HCT116 (cell line): ENCODE measurements around the gene GAB2. TPM values are rescaled to one million over a fixed set of nuclear protein-coding genes. Genes with fewer than 3 reads are reported as not detected.

ENCODE experiments used
- ATAC-seq: fragments of 200-7000 bp; cut with Tn5 transposase; 2 replicates; pipeline ENCODE4 v1.9.1; 2020; ENCODE audit warnings: mild to moderate bottlenecking, moderate library complexity
- BruUV-seq: library from RNA; stranded (reverse); fragments of 400-500 nt; replicated peaks from 2 replicates; lab custom pipeline; 2021; lab: Mats Ljungman, UMichigan
- CTCF ChIA-PET: fragments of 300-600 bp; sonication (Branson Sonifier 250); formaldehyde crosslinking; loops from one replicate; lab custom pipeline; 2021; ENCODE audit warnings: antibody characterized with exemption; lab: Charles Lee
- POLR2A ChIA-PET: fragments of 300-600, 350-600 bp; sonication (Branson Sonifier 250); formaldehyde crosslinking; loops from one replicate; lab custom pipeline; 2021; ENCODE audit warnings: antibody characterized with exemption; lab: Charles Lee
- RAD21 ChIA-PET, 2 experiments: fragments of 300-600 bp; sonication (Branson Sonifier 250); formaldehyde crosslinking; loops; one replicate each; lab custom pipeline; 2023; ENCODE audit warnings: low total read pairs in 2 of 2; ENCODE audit not compliant: uncharacterized antibody in 2 of 2, unreplicated experiment in 2 of 2, low non-redundant PET in 1 of 2; lab: Charles Lee
- DNase-seq: peaks from one replicate; pipeline ENCODE4 v3.0.0-alpha.2; 2010; ENCODE audit warnings: low read depth, low spot score
- H2AFZ ChIP-seq: fragments of 200-600 bp; shearing (Covaris generic), sonication (generic); 2 replicates; pipeline ENCODE4 v1.6.1; 2017; ENCODE audit warnings: low read depth, mixed run types, mixed read lengths, antibody characterized with exemption, low read length; ENCODE audit not compliant: poor library complexity, severe bottlenecking
- H3K27ac ChIP-seq: 2 replicates; pipeline ENCODE4 v1.5.1; 2012; ENCODE audit warnings: low read depth, low read length
- H3K27me3 ChIP-seq: fragments of 200-600 bp; sonication (generic); 2 replicates; pipeline ENCODE4 v1.6.1; 2016; ENCODE audit warnings: mixed run types, low read length, mixed read lengths; ENCODE audit not compliant: insufficient read depth
- H3K36me3 ChIP-seq, 2 experiments: fragments of 200-500 bp in 1 of 2; fragments of 200-600 bp in 1 of 2; sonication (Bioruptor generic) in 1 of 2; sonication (generic) in 1 of 2; 2 replicates each; pipeline versions ENCODE4 v1.5.1 to v1.6.1; 2014 to 2016; ENCODE audit warnings: low read length in 2 of 2, inconsistent platforms in 1 of 2, mixed read lengths in 1 of 2, mixed run types in 1 of 2; ENCODE audit not compliant: insufficient read depth in 2 of 2, control insufficient read depth in 1 of 2
- H3K4me1 ChIP-seq, 2 experiments: fragments of 200-600 bp in 1 of 2; sonication (generic) in 1 of 2; 2 replicates each; pipeline versions ENCODE4 v1.5.1 to v1.6.1; 2012 to 2017; ENCODE audit warnings: low read length in 2 of 2, inconsistent platforms in 1 of 2, mild to moderate bottlenecking in 1 of 2, mixed read lengths in 1 of 2, mixed run types in 1 of 2, moderate library complexity in 1 of 2; ENCODE audit not compliant: insufficient read depth in 2 of 2, control insufficient read depth in 1 of 2
- H3K4me2 ChIP-seq: fragments of 200-600 bp; sonication (generic); 2 replicates; pipeline ENCODE4 v1.6.1; 2017; ENCODE audit warnings: mixed run types, low read length, mixed read lengths
- H3K4me3 ChIP-seq, 2 experiments: fragments of 200-600 bp in 1 of 2; sonication (generic) in 1 of 2; replicated peaks in 1 of 2; 2 replicates each; pipeline ENCODE4 v1.5.1; 2011 to 2016; ENCODE audit warnings: low read length in 2 of 2, control low read depth in 1 of 2, low read depth in 1 of 2, mild to moderate bottlenecking in 1 of 2, mixed read lengths in 1 of 2, mixed run types in 1 of 2
- H3K79me2 ChIP-seq: fragments of 200-600 bp; sonication (generic); 2 replicates; pipeline ENCODE4 v1.6.1; 2017; ENCODE audit warnings: mild to moderate bottlenecking, mixed run types, low read length, moderate library complexity, mixed read lengths; ENCODE audit not compliant: insufficient read depth
- H3K9ac ChIP-seq: fragments of 200-600 bp; sonication (generic); 2 replicates; pipeline ENCODE4 v1.6.1; 2016; ENCODE audit warnings: low read length, mixed read lengths
- H3K9me2 ChIP-seq: fragments of 200-600 bp; sonication (generic), shearing (Covaris generic); 2 replicates; pipeline ENCODE4 v1.6.1; 2017; ENCODE audit warnings: mixed run types, mild to moderate bottlenecking, moderate library complexity; ENCODE audit not compliant: insufficient read depth
- H3K9me3 ChIP-seq, 2 experiments: fragments of 200-500 bp in 1 of 2; fragments of 200-600 bp in 1 of 2; sonication (Bioruptor generic) in 1 of 2; sonication (generic) in 1 of 2; 2 replicates each; pipeline ENCODE4 v1.6.1; 2014 to 2017; ENCODE audit warnings: low read length in 2 of 2, mixed read lengths in 2 of 2, inconsistent platforms in 1 of 2, low read depth in 1 of 2, mild to moderate bottlenecking in 1 of 2, mixed run types in 1 of 2, moderate library complexity in 1 of 2; ENCODE audit not compliant: control insufficient read depth in 1 of 2, insufficient read depth in 1 of 2
- H4K20me1 ChIP-seq: fragments of 200-600 bp; sonication (generic), shearing (Covaris generic); 2 replicates; pipeline ENCODE4 v1.6.1; 2017; ENCODE audit warnings: mixed run types, mild to moderate bottlenecking, moderate library complexity; ENCODE audit not compliant: insufficient read depth
- CBX3 ChIP-seq: IDR thresholded peaks from 2 replicates; pipeline ENCODE4 v1.6.1; 2012; ENCODE audit warnings: low read depth
- CEBPB ChIP-seq: IDR thresholded peaks from 2 replicates; pipeline ENCODE4 v1.6.1; 2012; ENCODE audit warnings: low read depth
- EGR1 ChIP-seq: IDR thresholded peaks from 2 replicates; pipeline ENCODE4 v1.6.1; 2012; ENCODE audit warnings: low read depth
- ELF1 ChIP-seq: IDR thresholded peaks from 2 replicates; pipeline ENCODE4 v1.6.1; 2012; ENCODE audit warnings: low read depth, borderline replicate concordance
- EZH2 ChIP-seq: fragments of 200-600 bp; sonication (generic); IDR thresholded peaks from 2 replicates; pipeline ENCODE4 v1.6.1; 2017; ENCODE audit warnings: antibody characterized with exemption, mixed run types
- EZH2phosphoT487 ChIP-seq: fragments of 200-600 bp; IDR thresholded peaks from 2 replicates; pipeline ENCODE4 v1.6.1; 2018; ENCODE audit warnings: antibody characterized with exemption, borderline replicate concordance
- JUND ChIP-seq: IDR thresholded peaks from 2 replicates; pipeline ENCODE4 v1.6.1; 2012
- POLR2A ChIP-seq: IDR thresholded peaks from 2 replicates; pipeline ENCODE4 v1.7.0; 2011; ENCODE audit warnings: borderline replicate concordance; ENCODE audit not compliant: insufficient read depth, insufficient read length; ENCODE audit errors: extremely low read depth
- POLR2AphosphoS5 ChIP-seq: IDR thresholded peaks from 2 replicates; pipeline ENCODE4 v1.6.1; 2011; ENCODE audit warnings: mild to moderate bottlenecking, low read depth, low read length, moderate library complexity
- SIN3A ChIP-seq: IDR thresholded peaks from 2 replicates; pipeline ENCODE4 v1.6.1; 2012; ENCODE audit warnings: low read depth
- SRF ChIP-seq: IDR thresholded peaks from 2 replicates; pipeline ENCODE4 v1.6.1; 2012; ENCODE audit warnings: low read depth
- YY1 ChIP-seq: IDR thresholded peaks from 2 replicates; pipeline ENCODE4 v1.6.1; 2011; ENCODE audit warnings: low read length, low read depth, moderate library complexity, mild to moderate bottlenecking; ENCODE audit not compliant: insufficient replicate concordance; ENCODE audit errors: extremely low read depth
- ZFX ChIP-seq: fragments of 450-650 bp; IDR thresholded peaks from 2 replicates; pipeline ENCODE4 v1.6.1; 2017
- intact Hi-C: fragments of 100-400 bp; cut with micrococcal nuclease; formaldehyde crosslinking; loops from 2 replicates; pipeline ENCODE4 v1.10.0; 2022
- total RNA-seq: library from RNA; stranded (reverse); gene quantifications from one replicate; pipeline ENCODE4 v1.2.1, GENCODE V29; 2021; ENCODE audit not compliant: unreplicated experiment
- TF ChIP-seq, protein P1 (sequence below): IDR thresholded peaks from 2 replicates; pipeline ENCODE4 v1.6.1; 2012
- TF ChIP-seq, protein P2 (sequence below), 3 experiments: fragments of 200-600 bp in 1 of 3; sonication (generic) in 1 of 3; IDR thresholded peaks in 2 of 3; conservative IDR thresholded peaks in 1 of 3; 2 replicates each; pipeline ENCODE4 v1.5.1; 2012 to 2017; ENCODE audit warnings: low read depth in 2 of 3, low read length in 2 of 3, antibody characterized with exemption in 1 of 3, borderline replicate concordance in 1 of 3, control low read depth in 1 of 3, mild to moderate bottlenecking in 1 of 3, mixed read lengths in 1 of 3, mixed run types in 1 of 3, moderate library complexity in 1 of 3; ENCODE audit not compliant: insufficient read depth in 1 of 3
- TF ChIP-seq, protein P3 (sequence below): IDR thresholded peaks from 2 replicates; pipeline ENCODE4 v1.6.1; 2012
- TF ChIP-seq, protein P4 (sequence below): IDR thresholded peaks from 2 replicates; pipeline ENCODE4 v1.6.1; 2012; ENCODE audit warnings: low read depth

Gene GAB2
- total RNA-seq, 1 experiment from 2014 or later: 1.9 TPM

DNA sequence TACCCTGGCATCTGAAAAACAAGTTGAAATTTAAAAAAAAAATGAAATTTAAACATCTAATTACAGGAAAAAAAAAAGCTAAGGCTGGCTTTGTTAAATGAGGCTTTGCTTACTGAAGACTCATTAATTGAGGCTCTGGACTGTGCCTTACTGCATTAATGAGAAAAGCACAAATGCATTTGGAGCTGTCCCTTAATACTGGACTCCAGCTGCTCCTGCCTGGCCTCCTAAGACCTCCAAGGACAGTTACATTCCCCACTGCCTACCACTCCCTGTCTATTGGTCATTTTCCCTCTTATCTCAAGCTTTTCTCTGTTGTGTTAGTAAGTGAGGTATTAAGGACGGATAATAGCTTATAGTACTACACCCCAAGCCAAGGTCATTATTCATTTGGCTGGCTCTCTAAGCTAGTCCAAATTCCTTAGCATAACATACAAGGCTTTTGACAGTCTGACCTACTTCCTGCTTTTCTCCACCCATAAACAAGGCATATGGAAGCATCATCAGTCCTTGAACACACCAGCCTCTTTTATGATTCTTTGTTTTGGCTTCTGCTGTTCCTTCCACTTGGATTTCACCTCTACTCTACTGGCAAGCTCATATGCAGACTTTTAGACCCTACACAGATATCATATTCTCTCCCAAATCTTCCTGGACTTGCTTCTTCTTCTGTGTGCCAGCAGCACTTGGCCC lies 166.4 kb downstream of the GAB2 start:
- no peak for DNase-seq

DNA sequence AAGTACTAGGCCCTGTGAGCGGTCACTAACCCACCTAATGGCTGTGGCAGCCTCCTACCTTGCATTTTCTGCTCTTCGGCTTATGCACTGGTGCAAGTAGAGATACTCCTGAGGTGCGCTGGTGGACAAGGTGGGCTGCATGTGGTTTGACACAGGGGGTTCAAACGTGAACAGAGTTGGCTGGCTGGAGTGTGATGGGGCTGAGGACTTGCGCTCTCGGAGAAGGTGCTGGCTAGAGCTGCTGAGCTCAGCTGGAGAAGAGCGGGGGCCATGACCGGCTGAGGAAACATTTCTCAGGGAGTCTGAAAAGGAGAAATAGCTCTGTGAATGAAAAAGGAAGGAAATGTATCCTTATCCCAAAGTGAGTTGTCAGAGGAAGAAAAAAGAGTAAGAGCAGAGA lies 167.5 kb downstream of the GAB2 start:
- no TSS peak for BruUV-seq
- H3K9me3 ChIP-seq: no peaks in the 10 kb centered on the region
- RAD21 ChIA-PET: no interaction called here
- no peaks in the 10 kb centered on the region for H3K27me3 ChIP-seq
- H3K9ac ChIP-seq: no peak overlapping the region
- H3K4me1 ChIP-seq: peaks cover 0 to 4% of the 10 kb centered on the region in 2 experiments; a peak in 1 of 4 replicates
- POLR2A ChIA-PET: no interaction called here
- H2AFZ ChIP-seq: no peak overlapping the region
- no peaks in the 10 kb centered on the region for H3K79me2 ChIP-seq
- no peak overlapping the region for H3K4me3 ChIP-seq
- DNase-seq: no peak
- no peak for ATAC-seq
- no peaks in the 10 kb centered on the region for H4K20me1 ChIP-seq
- H3K36me3 ChIP-seq: no peaks in the 10 kb centered on the region
- no peak overlapping the region for H3K4me2 ChIP-seq
- intact Hi-C loops: no loop called here
- CTCF ChIA-PET: no interaction called here
- H3K27ac ChIP-seq: no peak overlapping the region
- H3K9me2 ChIP-seq: no peaks in the 10 kb centered on the region
- TF ChIP-seq EZH2 (no peak), ELF1 (no peak), CEBPB (no peak), CBX3 (no peak), POLR2A (no peak), EZH2phosphoT487 (no peak), EGR1 (no peak), POLR2AphosphoS5 (no peak), SRF (no peak), SIN3A (no peak), YY1 (no peak), JUND (no peak)
- TF ChIP-seq, protein P1, sequence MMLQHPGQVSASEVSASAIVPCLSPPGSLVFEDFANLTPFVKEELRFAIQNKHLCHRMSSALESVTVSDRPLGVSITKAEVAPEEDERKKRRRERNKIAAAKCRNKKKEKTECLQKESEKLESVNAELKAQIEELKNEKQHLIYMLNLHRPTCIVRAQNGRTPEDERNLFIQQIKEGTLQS: no peak
- TF ChIP-seq, protein P2, sequence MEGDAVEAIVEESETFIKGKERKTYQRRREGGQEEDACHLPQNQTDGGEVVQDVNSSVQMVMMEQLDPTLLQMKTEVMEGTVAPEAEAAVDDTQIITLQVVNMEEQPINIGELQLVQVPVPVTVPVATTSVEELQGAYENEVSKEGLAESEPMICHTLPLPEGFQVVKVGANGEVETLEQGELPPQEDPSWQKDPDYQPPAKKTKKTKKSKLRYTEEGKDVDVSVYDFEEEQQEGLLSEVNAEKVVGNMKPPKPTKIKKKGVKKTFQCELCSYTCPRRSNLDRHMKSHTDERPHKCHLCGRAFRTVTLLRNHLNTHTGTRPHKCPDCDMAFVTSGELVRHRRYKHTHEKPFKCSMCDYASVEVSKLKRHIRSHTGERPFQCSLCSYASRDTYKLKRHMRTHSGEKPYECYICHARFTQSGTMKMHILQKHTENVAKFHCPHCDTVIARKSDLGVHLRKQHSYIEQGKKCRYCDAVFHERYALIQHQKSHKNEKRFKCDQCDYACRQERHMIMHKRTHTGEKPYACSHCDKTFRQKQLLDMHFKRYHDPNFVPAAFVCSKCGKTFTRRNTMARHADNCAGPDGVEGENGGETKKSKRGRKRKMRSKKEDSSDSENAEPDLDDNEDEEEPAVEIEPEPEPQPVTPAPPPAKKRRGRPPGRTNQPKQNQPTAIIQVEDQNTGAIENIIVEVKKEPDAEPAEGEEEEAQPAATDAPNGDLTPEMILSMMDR (IDR thresholded peaks at IDR 0.05 in 2 of 3, conservative IDR thresholded peaks at IDR 0.05 in 1 of 3; ENCODE audit: borderline replicate concordance in 1 of 3, insufficient read depth in 1 of 3, low read depth in 2 of 3, low read length in 2 of 3): no peak
- TF ChIP-seq, protein P3, sequence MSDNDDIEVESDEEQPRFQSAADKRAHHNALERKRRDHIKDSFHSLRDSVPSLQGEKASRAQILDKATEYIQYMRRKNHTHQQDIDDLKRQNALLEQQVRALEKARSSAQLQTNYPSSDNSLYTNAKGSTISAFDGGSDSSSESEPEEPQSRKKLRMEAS: no peak
- TF ChIP-seq, protein P4, sequence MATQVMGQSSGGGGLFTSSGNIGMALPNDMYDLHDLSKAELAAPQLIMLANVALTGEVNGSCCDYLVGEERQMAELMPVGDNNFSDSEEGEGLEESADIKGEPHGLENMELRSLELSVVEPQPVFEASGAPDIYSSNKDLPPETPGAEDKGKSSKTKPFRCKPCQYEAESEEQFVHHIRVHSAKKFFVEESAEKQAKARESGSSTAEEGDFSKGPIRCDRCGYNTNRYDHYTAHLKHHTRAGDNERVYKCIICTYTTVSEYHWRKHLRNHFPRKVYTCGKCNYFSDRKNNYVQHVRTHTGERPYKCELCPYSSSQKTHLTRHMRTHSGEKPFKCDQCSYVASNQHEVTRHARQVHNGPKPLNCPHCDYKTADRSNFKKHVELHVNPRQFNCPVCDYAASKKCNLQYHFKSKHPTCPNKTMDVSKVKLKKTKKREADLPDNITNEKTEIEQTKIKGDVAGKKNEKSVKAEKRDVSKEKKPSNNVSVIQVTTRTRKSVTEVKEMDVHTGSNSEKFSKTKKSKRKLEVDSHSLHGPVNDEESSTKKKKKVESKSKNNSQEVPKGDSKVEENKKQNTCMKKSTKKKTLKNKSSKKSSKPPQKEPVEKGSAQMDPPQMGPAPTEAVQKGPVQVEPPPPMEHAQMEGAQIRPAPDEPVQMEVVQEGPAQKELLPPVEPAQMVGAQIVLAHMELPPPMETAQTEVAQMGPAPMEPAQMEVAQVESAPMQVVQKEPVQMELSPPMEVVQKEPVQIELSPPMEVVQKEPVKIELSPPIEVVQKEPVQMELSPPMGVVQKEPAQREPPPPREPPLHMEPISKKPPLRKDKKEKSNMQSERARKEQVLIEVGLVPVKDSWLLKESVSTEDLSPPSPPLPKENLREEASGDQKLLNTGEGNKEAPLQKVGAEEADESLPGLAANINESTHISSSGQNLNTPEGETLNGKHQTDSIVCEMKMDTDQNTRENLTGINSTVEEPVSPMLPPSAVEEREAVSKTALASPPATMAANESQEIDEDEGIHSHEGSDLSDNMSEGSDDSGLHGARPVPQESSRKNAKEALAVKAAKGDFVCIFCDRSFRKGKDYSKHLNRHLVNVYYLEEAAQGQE: no peak

More for the DNA sequence above, 166.4 kb downstream of the GAB2 start:
- RAD21 ChIA-PET: no interaction called here
- H3K27ac ChIP-seq: no peak overlapping the region
- no peaks in the 10 kb centered on the region for H3K9me3 ChIP-seq
- no peaks in the 10 kb centered on the region for H3K36me3 ChIP-seq
- H3K27me3 ChIP-seq: no peaks in the 10 kb centered on the region
- no peak for ATAC-seq
- no peak overlapping the region for H3K4me2 ChIP-seq
- intact Hi-C loops: no loop called here
- POLR2A ChIA-PET: no interaction called here
- CTCF ChIA-PET: no interaction called here
- no peak overlapping the region for H2AFZ ChIP-seq
- no peak overlapping the region for H3K4me3 ChIP-seq
- TF ChIP-seq ZFX: no peak
- H3K4me1 ChIP-seq: no peaks in the 10 kb centered on the region
- no TSS peak for BruUV-seq
- no peaks in the 10 kb centered on the region for H3K9me2 ChIP-seq
- H3K9ac ChIP-seq: no peak overlapping the region
- no peaks in the 10 kb centered on the region for H4K20me1 ChIP-seq
- H3K79me2 ChIP-seq: no peaks in the 10 kb centered on the region
